Adrenal gland (tissue), 12 donors: Measurements from ENCODE around the gene TEX36. TPM values are rescaled to one million over a fixed set of nuclear protein-coding genes. Genes with fewer than 3 reads are reported as not detected.

ENCODE experiments used
- DNase-seq, 7 donors: peaks; one replicate each; pipeline ENCODE4 v3.0.0-alpha.2; 2019 to 2020
- H3K27ac ChIP-seq, 5 donors: fragments of 200-600 bp; sonication (generic) in 4 of 5; 1 replicate in 3 of 5; 2 replicates in 2 of 5; pipeline versions ENCODE4 v1.5.1 to v1.8.0; 2016 to 2020; ENCODE audit warnings: mild to moderate bottlenecking in 1 of 5
- H3K27me3 ChIP-seq: fragments of 200-600 bp; 2 replicates; pipeline ENCODE4 v1.8.0; 2021
- H3K36me3 ChIP-seq, 2 donors: fragments of 200-600 bp; replicated peaks in 1 of 2; 1 replicate in 1 of 2; 2 replicates in 1 of 2; pipeline versions ENCODE4 v1.5.1 to v1.8.0; 2018 to 2022
- H3K4me1 ChIP-seq, 2 donors: fragments of 200-600 bp; replicated peaks in 1 of 2; 1 replicate in 1 of 2; 2 replicates in 1 of 2; pipeline versions ENCODE4 v1.5.1 to v1.8.0; 2018 to 2021
- H3K4me3 ChIP-seq, 4 donors: fragments of 200-600 bp; sonication (generic) in 3 of 4; one replicate each; pipeline ENCODE4 v1.5.1; 2016 to 2018
- H3K9me3 ChIP-seq, 3 donors: fragments of 200-600 bp; sonication (generic) in 1 of 3; replicated peaks in 1 of 3; 1 replicate in 2 of 3; 2 replicates in 1 of 3; pipeline versions ENCODE4 v1.5.1 to v1.8.0; 2016 to 2021
- CTCF ChIP-seq, 6 experiments: fragments of 450-650 bp in 4 of 6; fragments of 200-600 bp in 2 of 6; sonication (generic) in 1 of 6; IDR thresholded peaks; 1 replicate in 5 of 6; 2 replicates in 1 of 6; pipeline versions ENCODE4 v1.5.1 to v1.8.0; 2016 to 2021; ENCODE audit warnings: antibody characterized with exemption in 6 of 6, mild to moderate bottlenecking in 2 of 6, moderate library complexity in 1 of 6
- POLR2A ChIP-seq, 2 donors: fragments of 450-650 bp; IDR thresholded peaks; one replicate each; pipeline ENCODE4 v1.6.1; 2017; ENCODE audit warnings: antibody characterized with exemption in 2 of 2, mild to moderate bottlenecking in 2 of 2, moderate library complexity in 1 of 2
- WGBS, 4 donors: extraction: QIAGEN DNeasy Blood & Tissue Kit in 2 of 4; methylation state at CpG; one replicate each; pipeline versions ENCODE4 v1.1.5 to v1.1.7; 2013 to 2017; 5-methylcytosine and 5-hydroxymethylcytosine counted together
- intact Hi-C, 2 donors: fragments of 100-400 bp; cut with DNase I; formaldehyde crosslinking; loops; one replicate each; pipeline versions ENCODE4 v1.14.1 to v1.15.0; 2022 to 2023
- polyA plus RNA-seq, 3 donors: library from polyadenylated mRNA; stranded (reverse); fragments of 200-250 nt in 2 of 3; fragments of 350-450 nt in 1 of 3; fragmentation: Illumina TruSeq in 1 of 3; extraction: RNeasy Lipid Tissue Mini Kit (QIAGEN cat#74804) in 1 of 3; gene quantifications; one replicate each; pipeline ENCODE4 v1.2.3, GENCODE V29; 2013 to 2014
- total RNA-seq, 9 donors: library from RNA; depleted of rRNA in 4 of 9; stranded (reverse); fragments of >200 nt in 4 of 9; fragments of 120-200 nt in 1 of 9; fragmentation: NEBNext Ultra II Directional in 1 of 9; extraction: Animal tissue kit (Norgen Biotek cat#: 25700) in 1 of 9; gene quantifications; one replicate each; pipeline versions ENCODE4 v1.1.0 to v1.2.4, GENCODE V29; 2013 to 2023
- donor health status: healthy with polysubstance abuse.
- donor health status: Bipolar disorder and iron deficiency.
- donor health status: DM: yes; HTN: yes; CAD: no.
- donor health status: DM: no; HTN: no; CAD: no.
- donor health status: DM: no; HTN: no; CAD: no.
- donor health status: DM: yes; HTN: yes; CAD: no.

Gene TEX36
- total and polyA plus RNA-seq, 12 donors, result not detected

- intact Hi-C loops, result no loop called here
- TF ChIP-seq POLR2A (IDR thresholded peaks at IDR 0.05) (no peak), CTCF (IDR thresholded peaks at IDR 0.05) (no peak)
- Histone ChIP-seq H3K27me3 (no peaks in the 10 kb centered on the region), H3K36me3 (no peaks in the 10 kb centered on the region), H3K4me1 (no peaks in the 10 kb centered on the region), H3K9me3 (no peaks in the 10 kb centered on the region), H3K27ac (no peak overlapping the region), H3K4me3 (no peak overlapping the region)
- DNase-seq, result no peak
- WGBS, 4 donors, result 42 to 62% (median 52%) methylated on average over 1 of the region's 1 CpG
Observed at GRCh38 chr10:125646311-125646710, 36.7 kb downstream of the TEX36 start.

- intact Hi-C loops, result no loop called here
- WGBS, 4 donors, result 61 to 84% (median 74%) methylated on average over 3 of the region's 3 CpGs
- H3K36me3 ChIP-seq, result no peaks in the 10 kb centered on the region
- no peaks in the 10 kb centered on the region for H3K27me3 ChIP-seq
- no peaks in the 10 kb centered on the region for H3K9me3 ChIP-seq
- no peaks in the 10 kb centered on the region for H3K4me1 ChIP-seq
- no peak overlapping the region for H3K4me3 ChIP-seq
- no peak overlapping the region for H3K27ac ChIP-seq
- TF ChIP-seq CTCF (IDR thresholded peaks at IDR 0.05), result no peak
- no peak for TF ChIP-seq POLR2A (IDR thresholded peaks at IDR 0.05)
- DNase-seq, result no peak
Observed at GRCh38 chr10:125641398-125641797, 41.6 kb downstream of the TEX36 start.

GRCh38 chr10:125640653-125641052 is 42.3 kb downstream of the TEX36 start:
- 56 to 92% (median 73%) methylated on average over 1 of the region's 1 CpG for WGBS, 4 donors
- TF ChIP-seq POLR2A (IDR thresholded peaks at IDR 0.05) (no peak), CTCF (IDR thresholded peaks at IDR 0.05) (no peak)
- no peaks in the 10 kb centered on the region for H3K36me3 ChIP-seq
- DNase-seq, result no peak
- H3K27ac ChIP-seq, result no peak overlapping the region
- H3K4me3 ChIP-seq, result no peak overlapping the region
- intact Hi-C loops, result no loop called here
- no peaks in the 10 kb centered on the region for H3K9me3 ChIP-seq
- no peaks in the 10 kb centered on the region for H3K4me1 ChIP-seq
- no peaks in the 10 kb centered on the region for H3K27me3 ChIP-seq

GRCh38 chr10:125639846-125640245 is 43.1 kb downstream of the TEX36 start:
- WGBS, 4 donors, result 76 to 84% (median 81%) methylated on average over 7 of the region's 7 CpGs
- Histone ChIP-seq H3K9me3 (no peaks in the 10 kb centered on the region), H3K27ac (no peak overlapping the region), H3K36me3 (no peaks in the 10 kb centered on the region), H3K27me3 (peaks cover 3% of the 10 kb centered on the region), H3K4me3 (no peak overlapping the region), H3K4me1 (no peaks in the 10 kb centered on the region)
- TF ChIP-seq POLR2A (IDR thresholded peaks at IDR 0.05), result no peak
- no peak for TF ChIP-seq CTCF (IDR thresholded peaks at IDR 0.05)
- no peak for DNase-seq
- intact Hi-C loops, result no loop called here
